GM18505 (cell line): ENCODE measurements around the gene CARD19.

Source experiments
- ATAC-seq: cut with Tn5 transposase; IDR thresholded peaks from one replicate; pipeline ENCODE4 v1.9.1; 2021; ENCODE audit not compliant: unreplicated experiment
- POLR2A ChIP-seq: IDR thresholded peaks from 4 replicates; pipeline ENCODE4 v1.6.1; 2011; ENCODE audit warnings: borderline replicate concordance; ENCODE audit not compliant: insufficient read depth, insufficient read length; ENCODE audit errors: extremely low read depth

CARD19 gene

DNA sequence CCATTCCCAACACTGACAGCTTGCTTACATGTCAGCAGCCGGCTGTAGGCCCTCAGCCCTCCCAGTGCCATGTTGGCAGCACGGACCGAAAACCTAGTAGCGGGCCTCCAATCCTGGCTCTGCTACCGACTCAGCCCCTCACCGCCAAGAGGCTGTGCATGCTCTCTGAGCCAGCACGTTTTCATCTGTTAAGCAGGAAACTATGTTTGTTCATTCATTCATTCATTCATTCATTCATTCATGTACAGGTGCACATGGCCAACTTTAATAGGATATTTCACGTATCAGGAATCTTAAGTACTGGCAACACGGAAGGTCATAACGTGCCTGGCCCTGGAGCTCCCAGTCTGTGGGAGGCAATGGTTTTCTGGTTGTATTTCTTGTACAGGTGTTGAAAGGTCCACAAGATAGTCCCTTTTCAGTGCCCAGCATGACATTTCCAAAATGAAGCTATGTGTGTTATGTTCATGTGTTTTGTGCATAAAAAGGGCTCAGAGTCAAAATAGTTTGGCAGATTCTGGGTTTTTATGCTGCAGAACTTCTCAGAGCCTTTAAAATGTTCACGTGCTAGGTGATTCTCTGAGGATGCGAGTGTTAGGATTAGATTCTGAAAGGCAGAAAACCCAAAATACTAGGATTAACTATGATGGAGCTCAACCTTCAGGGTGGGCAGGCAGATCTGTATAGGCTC lies 19.8 kb upstream of the CARD19 start:
- no peak for TF ChIP-seq POLR2A
- ATAC-seq: no peak

DNA sequence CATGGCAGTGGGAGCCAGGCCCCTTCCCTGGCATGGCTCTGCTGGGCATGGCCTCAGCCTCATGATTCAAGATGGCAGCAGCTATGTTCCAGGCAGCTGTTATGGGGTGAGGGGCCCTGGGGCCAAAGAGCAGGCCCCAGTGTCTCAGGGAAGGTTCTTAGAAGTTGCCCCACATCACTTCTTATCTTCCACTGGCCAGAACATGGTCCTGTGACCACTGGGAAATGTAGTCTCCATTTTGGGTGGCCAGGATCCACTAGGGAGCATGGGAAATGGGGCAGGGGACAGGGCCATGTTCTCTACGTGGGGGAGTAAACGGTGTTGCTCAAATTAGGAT lies 19.3 kb upstream of the CARD19 start:
- no peak for TF ChIP-seq POLR2A
- no peak for ATAC-seq

GRCh38 chr9:93077367-93077766 lies 18.6 kb upstream of the CARD19 start:
- no peak for TF ChIP-seq POLR2A
- no peak for ATAC-seq

DNA sequence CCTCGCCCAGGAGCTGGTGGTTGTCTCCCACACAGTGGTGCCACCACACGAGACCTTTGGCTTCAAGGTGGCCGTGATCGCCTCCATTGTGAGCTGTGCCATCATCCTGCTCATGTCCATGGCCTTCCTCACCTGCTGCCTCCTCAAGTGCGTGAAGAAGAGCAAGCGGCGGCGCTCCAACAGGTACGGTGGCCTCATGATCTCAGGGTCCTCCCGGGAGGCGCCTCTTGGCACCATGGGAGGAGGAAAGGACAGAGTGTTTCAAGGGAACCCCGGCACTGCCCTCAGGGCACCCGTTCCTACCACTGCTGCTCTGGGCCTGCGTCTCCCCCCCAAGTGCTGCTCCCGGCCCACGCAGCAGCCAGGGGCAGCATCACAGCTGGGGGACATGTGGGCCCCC lies 18.2 kb upstream of the CARD19 start:
- TF ChIP-seq POLR2A: no peak
- no peak for ATAC-seq

DNA sequence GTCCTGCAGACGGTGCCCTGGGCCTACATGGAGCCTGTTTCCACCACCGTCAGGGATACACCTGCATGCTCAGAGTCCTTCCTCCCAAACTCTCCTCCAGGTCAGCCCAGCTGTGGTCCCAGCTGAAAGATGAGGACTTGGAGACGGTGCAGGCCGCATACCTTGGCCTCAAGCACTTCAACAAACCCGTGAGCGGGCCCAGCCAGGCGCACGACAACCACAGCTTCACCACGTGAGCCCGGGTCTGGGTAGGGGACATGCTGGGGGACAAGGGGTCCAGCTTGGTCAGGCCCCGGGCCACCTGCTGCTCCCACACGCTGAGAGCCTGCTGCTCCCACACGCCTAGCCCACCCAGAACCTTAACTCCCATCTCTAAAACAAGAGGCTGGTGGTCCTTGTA lies 16.6 kb upstream of the CARD19 start:
- no peak for ATAC-seq
- no peak for TF ChIP-seq POLR2A

GRCh38 chr9:93080406-93080805 lies 15.6 kb upstream of the CARD19 start:
- ATAC-seq: no peak
- TF ChIP-seq POLR2A: no peak

DNA sequence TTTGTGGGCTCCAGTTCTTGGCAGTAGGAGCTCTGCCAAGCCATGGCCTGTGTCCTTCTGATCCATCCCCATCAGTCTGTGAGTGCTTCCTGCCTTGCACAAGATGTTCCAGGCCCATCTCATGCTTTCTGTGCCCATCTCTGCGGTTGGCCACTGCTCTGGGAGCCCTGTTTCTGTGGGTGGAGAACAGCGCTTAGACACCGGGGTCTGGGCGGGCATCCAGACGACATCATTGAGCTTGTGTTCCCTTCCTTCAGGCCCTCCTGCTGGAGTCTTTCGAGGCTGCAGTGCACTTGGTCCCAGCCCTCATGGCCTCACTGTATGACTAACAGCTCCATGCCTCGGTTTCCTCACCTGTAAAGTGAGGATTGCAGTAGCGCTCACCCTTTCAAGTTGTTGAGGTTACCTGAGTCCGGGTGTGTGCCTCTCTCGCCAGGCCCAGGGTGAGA lies 14.9 kb upstream of the CARD19 start:
- ATAC-seq: no peak
- TF ChIP-seq POLR2A: no peak

DNA sequence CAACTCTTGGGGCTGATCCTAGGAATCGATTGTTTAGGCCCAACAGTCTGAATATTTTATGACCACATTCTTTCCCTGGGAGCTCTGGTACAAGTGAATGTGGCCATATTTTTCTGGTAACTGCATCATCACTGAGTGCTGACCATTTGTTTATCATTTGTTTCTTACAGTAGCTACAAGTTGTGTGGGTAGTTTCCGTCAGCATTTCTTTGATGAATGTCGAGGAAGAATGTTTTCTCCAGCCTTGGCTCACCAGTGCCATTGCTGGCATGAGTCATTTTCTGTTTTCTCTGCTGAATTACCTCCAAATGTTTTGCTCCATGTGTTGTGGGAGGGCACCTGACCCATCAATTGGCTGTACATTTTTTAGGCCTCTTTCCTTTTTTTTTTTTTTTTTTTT lies 14.1 kb upstream of the CARD19 start:
- no peak for ATAC-seq
- no peak for TF ChIP-seq POLR2A

GRCh38 chr9:93082841-93083411 lies 13.1 kb upstream of the CARD19 start:
- TF ChIP-seq POLR2A: no peak
- no peak for ATAC-seq

DNA sequence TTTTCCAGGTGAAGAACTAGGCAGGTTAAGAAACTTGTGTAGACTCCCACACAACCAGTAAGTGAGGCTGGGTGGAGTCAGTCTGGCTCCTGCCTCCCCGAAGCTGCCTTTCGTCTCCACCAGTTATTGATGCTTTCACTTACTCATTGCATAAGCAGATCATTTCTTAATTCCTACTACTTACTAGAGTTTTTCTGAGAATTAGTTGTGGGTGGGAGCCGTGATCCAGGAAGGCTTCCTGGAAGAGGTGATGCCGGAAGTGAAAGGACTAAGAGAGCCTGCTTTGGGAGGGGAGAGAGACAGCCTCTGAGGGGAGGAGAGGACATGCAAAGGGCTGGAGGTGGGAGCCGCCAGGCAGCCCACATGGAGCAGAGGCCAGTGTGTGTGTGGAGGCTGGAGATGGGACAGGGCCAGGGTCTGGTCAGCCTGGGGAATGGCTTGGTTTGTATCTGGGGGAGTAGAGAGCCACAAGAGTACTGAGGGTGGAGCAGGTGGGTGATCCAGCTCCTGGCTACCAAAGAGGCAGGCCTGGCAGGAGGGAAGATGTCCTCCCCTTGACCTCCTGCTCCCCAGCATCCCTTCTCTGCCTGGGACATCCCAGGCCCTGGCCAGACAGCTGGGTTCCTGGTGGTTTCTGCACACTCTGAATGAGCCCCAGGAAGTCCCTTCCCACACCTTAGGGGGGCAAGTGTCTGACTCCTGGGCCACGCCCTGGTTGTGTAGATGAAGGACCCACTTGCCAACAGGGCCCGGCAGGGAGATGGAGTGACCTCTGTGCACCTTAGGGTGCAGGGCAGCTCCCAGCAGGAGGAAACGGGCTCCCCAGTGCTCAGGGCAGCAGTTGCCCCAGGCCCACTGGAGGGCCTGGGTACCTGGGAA lies 12.2 kb upstream of the CARD19 start:
- no peak for ATAC-seq

DNA sequence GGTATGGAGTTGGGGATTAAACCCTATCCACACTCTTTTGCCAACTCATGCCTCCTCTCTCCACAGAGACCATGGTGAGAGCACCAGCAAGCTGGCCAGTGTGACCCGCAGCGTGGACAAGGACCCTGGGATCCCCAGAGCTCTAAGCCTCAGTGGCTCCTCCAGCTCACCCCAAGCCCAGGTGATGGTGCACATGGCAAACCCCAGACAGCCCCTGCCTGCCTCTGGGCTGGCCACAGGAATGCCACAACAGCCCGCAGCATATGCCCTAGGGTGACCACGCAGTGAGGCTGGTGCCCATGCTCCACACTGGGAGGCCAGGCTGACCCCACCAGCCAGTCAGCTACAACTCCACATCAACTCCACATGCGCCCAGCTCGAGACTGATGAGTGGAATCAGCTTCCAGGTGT lies 11.5 kb upstream of the CARD19 start:
- no peak for TF ChIP-seq POLR2A
- no peak for ATAC-seq

More for the DNA sequence above, 12.2 kb upstream of the CARD19 start:
- no peak for TF ChIP-seq POLR2A

DNA sequence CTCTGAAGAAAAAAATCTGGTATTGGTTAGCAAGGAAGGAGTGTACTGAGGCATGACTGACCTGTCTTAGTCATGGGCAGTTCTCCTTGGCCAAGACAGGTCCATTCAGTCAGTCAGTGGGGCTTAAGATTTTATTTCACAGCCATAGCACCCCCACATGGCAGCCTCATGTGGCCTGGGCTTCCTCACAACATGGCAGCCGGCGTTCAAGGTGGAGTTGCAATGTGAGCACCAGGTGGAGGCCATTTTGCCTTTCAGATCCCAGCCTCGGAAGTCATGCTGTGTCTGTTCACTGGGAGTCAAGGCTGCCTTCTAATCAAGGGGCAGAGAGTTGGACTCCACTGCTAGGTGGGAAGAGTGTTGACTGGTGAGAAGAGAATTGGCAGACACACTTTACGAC lies 10.3 kb upstream of the CARD19 start:
- TF ChIP-seq POLR2A: no peak
- ATAC-seq: no peak

GRCh38 chr9:93086447-93087224 lies 9.4 kb upstream of the CARD19 start:
- ATAC-seq: no peak
- no peak for TF ChIP-seq POLR2A
